ENCODE measurements around the gene PARP2.
"Not testable (repeated sequence)": the region's sequence is repeated elsewhere in the genome, so short reads cannot be mapped to it uniquely, and the experiment has no call there.

Gene PARP2

GRCh38 chr14:20343092-20343861 is at the start of gene PARP2:
Gene PARP2, plus strand, starts transcription at chr14:20343635. Its CDS starts 7 bp downstream, at chr14:20343642.
- DNase-seq (ENCODE audit: low read depth in 2 of 2): peak; percentile 86 to 89

- DNase-seq (ENCODE audit: low read depth in 2 of 2): no peak
These were observed 48.8 kb upstream of the PARP2 start for GRCh38 chr14:20294636-20295035.

GRCh38 chr14:20295067-20295466 is 48.4 kb upstream of the PARP2 start:
- DNase-seq (ENCODE audit: low read depth in 2 of 2): no peak

GRCh38 chr14:20302042-20302755 is 41.2 kb upstream of the PARP2 start:
- DNase-seq (ENCODE audit: low read depth in 2 of 2): no peak

- peak; percentile 79 to 84 for DNase-seq (ENCODE audit: low read depth in 2 of 2)
These were observed 38.0 kb upstream of the PARP2 start, which contains the start of gene TTC5 for GRCh38 chr14:20305265-20306078. Gene TTC5, minus strand, starts transcription at chr14:20305951. Its CDS starts 14 bp downstream, at chr14:20305937.

GRCh38 chr14:20306079-20306423 is 37.4 kb upstream of the PARP2 start:
- no peak for DNase-seq (ENCODE audit: low read depth in 2 of 2)

- DNase-seq (ENCODE audit: low read depth in 2 of 2): no peak
These were observed 29.4 kb upstream of the PARP2 start for GRCh38 chr14:20314026-20314425.

GRCh38 chr14:20317720-20318119 is 25.7 kb upstream of the PARP2 start:
- no peak for DNase-seq (ENCODE audit: low read depth in 2 of 2)

- no peak for DNase-seq (ENCODE audit: low read depth in 2 of 2)
These were observed 16.2 kb upstream of the PARP2 start for GRCh38 chr14:20327005-20327869.

- DNase-seq (ENCODE audit: low read depth in 2 of 2): no peak
These were observed 14.7 kb upstream of the PARP2 start for GRCh38 chr14:20328705-20329104.

GRCh38 chr14:20329355-20329754 is 14.1 kb upstream of the PARP2 start:
- DNase-seq (ENCODE audit: low read depth in 2 of 2): no peak

GRCh38 chr14:20331053-20331613 is 12.3 kb upstream of the PARP2 start:
- DNase-seq (ENCODE audit: low read depth in 2 of 2): no peak

GRCh38 chr14:20332431-20332787 is 11.0 kb upstream of the PARP2 start:
- no peak for DNase-seq (ENCODE audit: low read depth in 2 of 2)

GRCh38 chr14:20332788-20333493 is 10.5 kb upstream of the PARP2 start, which contains the start of gene CCNB1IP1:
Gene CCNB1IP1, minus strand, starts transcription at chr14:20333279. Its CDS starts 16,756 bp downstream, at chr14:20316523.
- DNase-seq (ENCODE audit: low read depth in 2 of 2): peak in 1 of 2 donors; percentile 18

GRCh38 chr14:20333494-20333841 is 10.0 kb upstream of the PARP2 start:
- DNase-seq (ENCODE audit: low read depth in 2 of 2): no peak

- no peak for DNase-seq (ENCODE audit: low read depth in 2 of 2)
These were observed 9.4 kb upstream of the PARP2 start for GRCh38 chr14:20334017-20334416.

- DNase-seq (ENCODE audit: low read depth in 2 of 2): not testable (repeated sequence)
These were observed 2.4 kb upstream of the PARP2 start for GRCh38 chr14:20341032-20341431.

- DNase-seq (ENCODE audit: low read depth in 2 of 2): no peak
These were observed 1.8 kb upstream of the PARP2 start for GRCh38 chr14:20341646-20342045.

- no peak for DNase-seq (ENCODE audit: low read depth in 2 of 2)
These were observed 406 bp downstream of the PARP2 start for GRCh38 chr14:20343862-20344220.

- no peak for DNase-seq (ENCODE audit: low read depth in 2 of 2)
These were observed 1.9 kb downstream of the PARP2 start for GRCh38 chr14:20345366-20345765.

Measured in stimulated activated CD8-positive, alpha-beta memory T cell treated with anti-CD3 and anti-CD28 coated beads, Interleukin-7, amount 100 ng/mL, for 4 hours (primary cell).